Neural cell (in vitro differentiated cells): ENCODE results near the gene PTPRB. TPM values are rescaled to one million over a fixed set of nuclear protein-coding genes. Genes with fewer than 3 reads are reported as not detected.

ENCODE experiments used
- H2AFZ ChIP-seq: fragments of 200-600, 300-800 bp; sonication (generic), shearing (Covaris generic); 2 replicates; pipeline ENCODE4 v1.6.0; 2014; ENCODE audit warnings: low read depth, mild to moderate bottlenecking, antibody characterized with exemption, low read length, moderate library complexity
- H3F3A ChIP-seq: fragments of 200-600 bp; shearing (Covaris generic); 2 replicates; pipeline ENCODE4 v1.6.1; 2016; ENCODE audit warnings: mild to moderate bottlenecking, moderate library complexity, mixed read lengths, antibody characterized with exemption, low read length; ENCODE audit not compliant: insufficient read depth, poor library complexity, severe bottlenecking
- H3K27ac ChIP-seq: fragments of 200-600, 300-800 bp; sonication (generic), shearing (Covaris generic); 2 replicates; pipeline ENCODE4 v1.5.1; 2014; ENCODE audit warnings: mild to moderate bottlenecking, low read length, moderate library complexity
- H3K27me3 ChIP-seq: fragments of 300-800, 200-600 bp; sonication (generic), shearing (Covaris generic); 2 replicates; pipeline ENCODE4 v1.6.0; 2014; ENCODE audit warnings: mild to moderate bottlenecking, low read depth, low read length, moderate library complexity; ENCODE audit not compliant: insufficient read depth
- H3K36me3 ChIP-seq: fragments of 300-800, 200-600 bp; sonication (generic), shearing (Covaris generic); 2 replicates; pipeline ENCODE4 v1.5.1; 2014; ENCODE audit warnings: mild to moderate bottlenecking, antibody characterized with exemption, low read length, moderate library complexity; ENCODE audit not compliant: insufficient read depth
- H3K4me2 ChIP-seq: fragments of 300-800, 200-600 bp; sonication (generic), shearing (Covaris generic); 2 replicates; pipeline ENCODE4 v1.6.0; 2014; ENCODE audit warnings: mild to moderate bottlenecking, low read length
- H3K4me3 ChIP-seq: fragments of 300-800, 200-600 bp; sonication (generic), shearing (Covaris generic); 2 replicates; pipeline ENCODE4 v1.5.1; 2014; ENCODE audit warnings: mild to moderate bottlenecking, low read length, moderate library complexity
- H3K79me2 ChIP-seq: fragments of 200-600 bp; shearing (Covaris generic); replicated peaks from 2 replicates; pipeline ENCODE4 v1.6.0; 2014; ENCODE audit warnings: mild to moderate bottlenecking, low read length, moderate library complexity; ENCODE audit not compliant: insufficient read depth
- H3K9ac ChIP-seq: fragments of 300-800, 200-600 bp; sonication (generic), shearing (Covaris generic); 2 replicates; pipeline ENCODE4 v1.6.1; 2016; ENCODE audit warnings: mild to moderate bottlenecking, low read length, mixed read lengths
- H3K9me2 ChIP-seq: fragments of 200-600 bp; shearing (Covaris generic); 2 replicates; pipeline ENCODE4 v1.6.1; 2016; ENCODE audit warnings: mild to moderate bottlenecking, low read length, mixed read lengths; ENCODE audit not compliant: insufficient read depth
- H3K9me3 ChIP-seq: fragments of 200-600, 300-800 bp; sonication (generic), shearing (Covaris generic); 2 replicates; pipeline ENCODE4 v1.6.1; 2016; ENCODE audit warnings: mild to moderate bottlenecking, mixed run types, low read length, moderate library complexity, mixed read lengths
- H4K20me1 ChIP-seq: fragments of 200-600 bp; shearing (Covaris generic); 2 replicates; pipeline ENCODE4 v1.6.1; 2016; ENCODE audit warnings: mild to moderate bottlenecking, mixed run types; ENCODE audit not compliant: insufficient read depth
- EP300 ChIP-seq: fragments of 450-650 bp; conservative IDR thresholded peaks from 2 replicates; pipeline ENCODE4 v1.6.1; 2014; ENCODE audit warnings: antibody characterized with exemption, mild to moderate bottlenecking, moderate library complexity; ENCODE audit not compliant: poor library complexity, severe bottlenecking
- EZH2 ChIP-seq: fragments of 200-600, 300-800 bp; shearing (Covaris generic), sonication (generic); IDR thresholded peaks from 2 replicates; pipeline ENCODE4 v1.6.1; 2014; ENCODE audit warnings: antibody characterized with exemption, low read length, borderline replicate concordance, mild to moderate bottlenecking; ENCODE audit not compliant: insufficient read depth, poor library complexity, severe bottlenecking
- MXI1 ChIP-seq: fragments of 450-650 bp; conservative IDR thresholded peaks from 2 replicates; pipeline ENCODE4 v1.6.1; 2014; ENCODE audit warnings: antibody characterized with exemption, mild to moderate bottlenecking; ENCODE audit not compliant: poor library complexity, severe bottlenecking
- POLR2AphosphoS5 ChIP-seq: IDR thresholded peaks from 2 replicates; pipeline ENCODE4 v1.6.1; 2012
- RAD21 ChIP-seq: fragments of 450-650 bp; conservative IDR thresholded peaks from 2 replicates; pipeline ENCODE4 v1.6.1; 2014; ENCODE audit warnings: antibody characterized with exemption, mild to moderate bottlenecking, moderate library complexity
- REST ChIP-seq: IDR thresholded peaks from 2 replicates; pipeline ENCODE4 v1.6.1; 2012; ENCODE audit warnings: borderline replicate concordance
- SMC3 ChIP-seq: fragments of 450-650 bp; conservative IDR thresholded peaks from 2 replicates; pipeline ENCODE4 v1.6.1; 2014; ENCODE audit warnings: antibody characterized with exemption, mild to moderate bottlenecking, moderate library complexity; ENCODE audit not compliant: poor library complexity
- TAF1 ChIP-seq: IDR thresholded peaks from 2 replicates; pipeline ENCODE4 v1.6.1; 2012; ENCODE audit warnings: low read depth
- polyA plus RNA-seq: library from polyadenylated mRNA; depleted of rRNA; stranded (reverse); fragments of >200 nt; gene quantifications from 2 replicates; pipeline ENCODE4 v1.2.3, GENCODE V29; 2014
- TF ChIP-seq, protein P1 (sequence below): fragments of 450-650 bp; IDR thresholded peaks from 2 replicates; pipeline ENCODE4 v1.5.1; 2014; ENCODE audit warnings: antibody characterized with exemption, mild to moderate bottlenecking, moderate library complexity; ENCODE audit not compliant: poor library complexity, severe bottlenecking

PTPRB gene
- polyA plus RNA-seq, 1 donor from 2014 or later: 0.26 TPM

GRCh38 chr12:70605976-70606375 is 31.3 kb downstream of the PTPRB start:
- H3K79me2 ChIP-seq: no peaks in the 10 kb centered on the region
- H3K4me3 ChIP-seq: no peak overlapping the region
- no peak for TF ChIP-seq RAD21
- TF ChIP-seq, protein P1, sequence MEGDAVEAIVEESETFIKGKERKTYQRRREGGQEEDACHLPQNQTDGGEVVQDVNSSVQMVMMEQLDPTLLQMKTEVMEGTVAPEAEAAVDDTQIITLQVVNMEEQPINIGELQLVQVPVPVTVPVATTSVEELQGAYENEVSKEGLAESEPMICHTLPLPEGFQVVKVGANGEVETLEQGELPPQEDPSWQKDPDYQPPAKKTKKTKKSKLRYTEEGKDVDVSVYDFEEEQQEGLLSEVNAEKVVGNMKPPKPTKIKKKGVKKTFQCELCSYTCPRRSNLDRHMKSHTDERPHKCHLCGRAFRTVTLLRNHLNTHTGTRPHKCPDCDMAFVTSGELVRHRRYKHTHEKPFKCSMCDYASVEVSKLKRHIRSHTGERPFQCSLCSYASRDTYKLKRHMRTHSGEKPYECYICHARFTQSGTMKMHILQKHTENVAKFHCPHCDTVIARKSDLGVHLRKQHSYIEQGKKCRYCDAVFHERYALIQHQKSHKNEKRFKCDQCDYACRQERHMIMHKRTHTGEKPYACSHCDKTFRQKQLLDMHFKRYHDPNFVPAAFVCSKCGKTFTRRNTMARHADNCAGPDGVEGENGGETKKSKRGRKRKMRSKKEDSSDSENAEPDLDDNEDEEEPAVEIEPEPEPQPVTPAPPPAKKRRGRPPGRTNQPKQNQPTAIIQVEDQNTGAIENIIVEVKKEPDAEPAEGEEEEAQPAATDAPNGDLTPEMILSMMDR: no peak
- TF ChIP-seq POLR2AphosphoS5: no peak
- no peak overlapping the region for H3K4me2 ChIP-seq
- H3K9ac ChIP-seq: no peak overlapping the region
- H3K9me2 ChIP-seq: no peaks in the 10 kb centered on the region
- H3K27me3 ChIP-seq: peaks cover 21% of the 10 kb centered on the region
- H3K27ac ChIP-seq: no peak overlapping the region
- no peaks in the 10 kb centered on the region for H3K9me3 ChIP-seq
- no peaks in the 10 kb centered on the region for H4K20me1 ChIP-seq
- no peak overlapping the region for H2AFZ ChIP-seq
- no peaks in the 10 kb centered on the region for H3F3A ChIP-seq
- no peaks in the 10 kb centered on the region for H3K36me3 ChIP-seq

DNA sequence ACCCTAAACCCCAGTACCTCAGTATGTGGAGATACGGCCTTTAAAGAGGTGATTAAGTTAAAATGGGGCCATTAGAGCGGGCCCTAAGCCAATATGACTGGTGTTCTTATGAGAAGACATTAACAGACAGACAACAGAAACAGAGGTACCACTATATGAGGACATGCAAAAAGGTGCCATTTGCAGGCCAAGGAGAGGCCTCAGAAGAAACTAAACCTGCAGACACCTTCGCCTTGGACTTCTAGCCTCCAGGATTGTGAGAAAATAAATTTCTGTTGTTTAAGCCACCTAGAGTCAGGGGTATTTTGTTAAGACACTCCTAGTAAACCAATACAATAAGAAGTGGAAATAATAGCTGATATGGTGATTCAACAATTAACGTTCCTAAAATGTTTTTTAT is 32.6 kb downstream of the PTPRB start:
- Histone ChIP-seq H3F3A (no peaks in the 10 kb centered on the region), H3K9ac (no peak overlapping the region), H3K9me3 (no peaks in the 10 kb centered on the region), H3K79me2 (no peaks in the 10 kb centered on the region), H4K20me1 (no peaks in the 10 kb centered on the region), H3K27ac (no peak overlapping the region), H2AFZ (no peak overlapping the region), H3K27me3 (peaks cover 12% of the 10 kb centered on the region), H3K4me3 (no peak overlapping the region), H3K4me2 (no peak overlapping the region), H3K36me3 (no peaks in the 10 kb centered on the region), H3K9me2 (no peaks in the 10 kb centered on the region)
- TF ChIP-seq RAD21: no peak
- no peak for TF ChIP-seq EZH2
- TF ChIP-seq SMC3: no peak
- no peak for TF ChIP-seq TAF1
- no peak for TF ChIP-seq EP300
- TF ChIP-seq, protein P1: no peak
- no peak for TF ChIP-seq MXI1
- no peak for TF ChIP-seq POLR2AphosphoS5
- no peak for TF ChIP-seq REST
